Measurements from ENCODE around the gene DDX1. TPM values are rescaled to one million over a fixed set of nuclear protein-coding genes. Genes with fewer than 3 reads are reported as not detected.

Gene DDX1
- total and polyA plus RNA-seq, 9 of the 15 experiments (the other 6 are each of a cell fraction or from before 2014, with no cell fraction given), result 116 to 277 (median 232) TPM

DNA sequence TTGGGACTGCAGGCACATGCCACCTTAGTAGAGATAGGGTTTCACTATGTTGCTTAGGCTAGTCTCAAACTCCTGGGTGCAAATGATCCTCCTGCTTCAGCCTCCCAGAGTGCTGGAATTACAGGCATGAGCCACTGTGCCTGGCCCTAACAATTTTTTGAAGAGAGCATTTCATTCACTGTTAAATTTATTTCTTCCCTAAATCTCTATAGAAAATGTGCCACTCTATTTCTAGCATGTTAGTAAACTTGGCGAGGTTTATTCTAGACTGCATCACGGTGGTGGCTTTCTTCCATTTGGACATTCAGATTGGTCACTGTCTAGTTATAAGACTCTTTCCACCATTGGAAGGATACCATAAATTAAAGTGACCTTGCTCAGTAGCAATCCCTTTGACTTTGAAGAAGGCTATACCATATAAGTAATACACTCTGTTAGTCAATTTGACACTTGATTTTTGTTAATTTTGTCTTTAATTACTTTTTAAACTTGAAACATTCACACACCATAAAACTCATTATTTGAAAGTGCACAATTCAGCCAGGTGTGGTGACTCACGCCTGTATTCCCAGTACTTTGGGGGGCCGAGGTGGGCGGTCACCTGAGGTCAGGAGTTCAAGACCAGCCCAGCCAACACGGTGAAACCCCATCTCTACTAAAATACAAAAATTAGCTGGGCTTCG is 16.2 kb downstream of the DDX1 start (continued):
- no peak for TF ChIP-seq ZNF445 (CRISPR knock-in tag; IDR thresholded peaks at IDR 0.05; ENCODE audit: low read depth)
- no peak for TF ChIP-seq KAT7 (CRISPR knock-in tag; IDR thresholded peaks at IDR 0.05; ENCODE audit: borderline replicate concordance)
- TF ChIP-seq PTRF (tag; IDR thresholded peaks at IDR 0.05), result no peak
- TF ChIP-seq SMARCA5 (IDR thresholded peaks at IDR 0.05), result no peak
- no peak for TF ChIP-seq C11orf30 (IDR thresholded peaks at IDR 0.05; ENCODE audit: low read depth)
- TF ChIP-seq ZNF282 (CRISPR knock-in tag; IDR thresholded peaks at IDR 0.05), result no peak
- TF ChIP-seq PCBP2 (IDR thresholded peaks at IDR 0.05; ENCODE audit: low read depth, low read length, poor library complexity, severe bottlenecking), result no peak
- TF ChIP-seq, protein P1, sequence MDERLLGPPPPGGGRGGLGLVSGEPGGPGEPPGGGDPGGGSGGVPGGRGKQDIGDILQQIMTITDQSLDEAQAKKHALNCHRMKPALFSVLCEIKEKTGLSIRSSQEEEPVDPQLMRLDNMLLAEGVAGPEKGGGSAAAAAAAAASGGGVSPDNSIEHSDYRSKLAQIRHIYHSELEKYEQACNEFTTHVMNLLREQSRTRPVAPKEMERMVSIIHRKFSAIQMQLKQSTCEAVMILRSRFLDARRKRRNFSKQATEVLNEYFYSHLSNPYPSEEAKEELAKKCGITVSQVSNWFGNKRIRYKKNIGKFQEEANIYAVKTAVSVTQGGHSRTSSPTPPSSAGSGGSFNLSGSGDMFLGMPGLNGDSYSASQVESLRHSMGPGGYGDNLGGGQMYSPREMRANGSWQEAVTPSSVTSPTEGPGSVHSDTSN (CRISPR knock-in tag; IDR thresholded peaks at IDR 0.05; ENCODE audit: low read depth), result no peak
- TF ChIP-seq, protein P1 (tag; conservative IDR thresholded peaks at IDR 0.05; ENCODE audit: low read depth), result no peak

DNA sequence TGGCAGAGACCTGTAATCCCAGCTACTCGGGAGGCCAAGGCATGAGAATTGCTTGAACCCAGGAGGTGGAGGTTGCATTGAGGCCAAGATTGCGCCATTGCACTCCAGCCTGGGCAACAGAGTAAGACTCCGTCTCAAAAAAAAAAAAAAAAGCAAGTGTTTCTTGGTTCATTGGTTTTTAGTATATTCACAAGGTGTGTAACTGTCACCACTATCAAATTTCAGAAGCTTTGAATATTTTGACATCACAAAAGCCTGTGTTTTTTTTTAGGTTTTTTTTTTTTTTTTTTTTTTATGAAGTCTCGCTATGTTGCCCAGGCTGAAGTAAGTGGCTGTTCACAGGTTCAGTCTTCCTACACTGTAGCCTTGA is 16.7 kb downstream of the DDX1 start:
- DNase-seq (ENCODE audit: extremely low read depth in 1 of 4, low spot score in 3 of 4) (no peak), ATAC-seq (no peak), FAIRE-seq (no peak)
- Histone ChIP-seq H4K20me1 (replicated peaks; ENCODE audit: control insufficient read depth, insufficient read depth, low read length) (no peaks in the 10 kb centered on the region), H3K4me1 (replicated peaks in 1 of 2; ENCODE audit: control insufficient read depth in 2 of 2, insufficient read depth in 2 of 2, low read length in 2 of 2) (no peaks in the 10 kb centered on the region), H2AFZ (ENCODE audit: low read depth, low read length) (no peak overlapping the region), H3K9ac (ENCODE audit: insufficient read depth in 1 of 2, low read depth in 2 of 2, low read length in 2 of 2) (no peak overlapping the region), H3K27me3 (ENCODE audit: control insufficient read depth in 2 of 2, insufficient read depth in 2 of 2, low read length in 2 of 2) (no peaks in the 10 kb centered on the region), H3K79me2 (ENCODE audit: control insufficient read depth, insufficient read depth, low read length) (no peaks in the 10 kb centered on the region; the same call in 2 of the 3 replicates), H3K9me1 (ENCODE audit: control insufficient read depth, insufficient read depth, low read length) (no peaks in the 10 kb centered on the region), H3K4me3 (no peak overlapping the region), H3K27ac (ENCODE audit: extremely low read depth, low read depth, low read length) (no peak overlapping the region), H3K9me3 (replicated peaks; ENCODE audit: control insufficient read depth, insufficient read depth, low read depth, low read length) (no peaks in the 10 kb centered on the region), H3K4me2 (ENCODE audit: insufficient read depth, low read length) (no peak overlapping the region), H3K36me3 (ENCODE audit: control insufficient read depth, insufficient read depth, low read length) (peaks cover 76% of the 10 kb centered on the region)
- ChIA-PET POLR2A (no interaction called here), CTCF (ENCODE audit: low intra/inter-chr PET ratio) (no interaction called here)
- in situ Hi-C loops (cut with MboI) (no loop called here), intact Hi-C loops (cut with micrococcal nuclease) (no loop called here)
- WGBS (ENCODE audit: insufficient coverage, low coverage, missing lambda C conversion rate), result 97% methylated on average over 3 of the region's 4 CpGs
- no TSS peak for BruUV-seq (replicated peaks)
- TF ChIP-seq PRMT5 (CRISPR knock-in tag; IDR thresholded peaks at IDR 0.05) (no peak), CTBP1 (IDR thresholded peaks at IDR 0.05; ENCODE audit: borderline replicate concordance) (no peak), ZNF23 (CRISPR knock-in tag; IDR thresholded peaks at IDR 0.05) (no peak), ILF3 (IDR thresholded peaks at IDR 0.05; ENCODE audit: borderline replicate concordance) (no peak), SUPT5H (IDR thresholded peaks at IDR 0.05) (no peak), ZNF57 (CRISPR knock-in tag; IDR thresholded peaks at IDR 0.05) (no peak)
- TF ChIP-seq, protein P2, sequence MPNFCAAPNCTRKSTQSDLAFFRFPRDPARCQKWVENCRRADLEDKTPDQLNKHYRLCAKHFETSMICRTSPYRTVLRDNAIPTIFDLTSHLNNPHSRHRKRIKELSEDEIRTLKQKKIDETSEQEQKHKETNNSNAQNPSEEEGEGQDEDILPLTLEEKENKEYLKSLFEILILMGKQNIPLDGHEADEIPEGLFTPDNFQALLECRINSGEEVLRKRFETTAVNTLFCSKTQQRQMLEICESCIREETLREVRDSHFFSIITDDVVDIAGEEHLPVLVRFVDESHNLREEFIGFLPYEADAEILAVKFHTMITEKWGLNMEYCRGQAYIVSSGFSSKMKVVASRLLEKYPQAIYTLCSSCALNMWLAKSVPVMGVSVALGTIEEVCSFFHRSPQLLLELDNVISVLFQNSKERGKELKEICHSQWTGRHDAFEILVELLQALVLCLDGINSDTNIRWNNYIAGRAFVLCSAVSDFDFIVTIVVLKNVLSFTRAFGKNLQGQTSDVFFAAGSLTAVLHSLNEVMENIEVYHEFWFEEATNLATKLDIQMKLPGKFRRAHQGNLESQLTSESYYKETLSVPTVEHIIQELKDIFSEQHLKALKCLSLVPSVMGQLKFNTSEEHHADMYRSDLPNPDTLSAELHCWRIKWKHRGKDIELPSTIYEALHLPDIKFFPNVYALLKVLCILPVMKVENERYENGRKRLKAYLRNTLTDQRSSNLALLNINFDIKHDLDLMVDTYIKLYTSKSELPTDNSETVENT (CRISPR knock-in tag; IDR thresholded peaks at IDR 0.05), result no peak
- TF ChIP-seq, protein P3, sequence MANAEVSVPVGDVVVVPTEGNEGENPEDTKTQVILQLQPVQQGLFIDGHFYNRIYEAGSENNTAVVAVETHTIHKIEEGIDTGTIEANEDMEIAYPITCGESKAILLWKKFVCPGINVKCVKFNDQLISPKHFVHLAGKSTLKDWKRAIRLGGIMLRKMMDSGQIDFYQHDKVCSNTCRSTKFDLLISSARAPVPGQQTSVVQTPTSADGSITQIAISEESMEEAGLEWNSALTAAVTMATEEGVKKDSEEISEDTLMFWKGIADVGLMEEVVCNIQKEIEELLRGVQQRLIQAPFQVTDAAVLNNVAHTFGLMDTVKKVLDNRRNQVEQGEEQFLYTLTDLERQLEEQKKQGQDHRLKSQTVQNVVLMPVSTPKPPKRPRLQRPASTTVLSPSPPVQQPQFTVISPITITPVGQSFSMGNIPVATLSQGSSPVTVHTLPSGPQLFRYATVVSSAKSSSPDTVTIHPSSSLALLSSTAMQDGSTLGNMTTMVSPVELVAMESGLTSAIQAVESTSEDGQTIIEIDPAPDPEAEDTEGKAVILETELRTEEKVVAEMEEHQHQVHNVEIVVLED (CRISPR knock-in tag; IDR thresholded peaks at IDR 0.05), result no peak

Data from K562 (cell line).